ENCODE data around the gene C4orf50. TPM values are rescaled to one million over a fixed set of nuclear protein-coding genes. Genes with fewer than 3 reads are reported as not detected.
A peak's percentile ranks its signal among the peaks of the same experiment; 100 is the strongest.

Gene C4orf50
- total and polyA plus RNA-seq, 4 experiments from 2014 or later, result 0.02 to 0.26 (median 0.25) TPM; not detected in 1

DNA sequence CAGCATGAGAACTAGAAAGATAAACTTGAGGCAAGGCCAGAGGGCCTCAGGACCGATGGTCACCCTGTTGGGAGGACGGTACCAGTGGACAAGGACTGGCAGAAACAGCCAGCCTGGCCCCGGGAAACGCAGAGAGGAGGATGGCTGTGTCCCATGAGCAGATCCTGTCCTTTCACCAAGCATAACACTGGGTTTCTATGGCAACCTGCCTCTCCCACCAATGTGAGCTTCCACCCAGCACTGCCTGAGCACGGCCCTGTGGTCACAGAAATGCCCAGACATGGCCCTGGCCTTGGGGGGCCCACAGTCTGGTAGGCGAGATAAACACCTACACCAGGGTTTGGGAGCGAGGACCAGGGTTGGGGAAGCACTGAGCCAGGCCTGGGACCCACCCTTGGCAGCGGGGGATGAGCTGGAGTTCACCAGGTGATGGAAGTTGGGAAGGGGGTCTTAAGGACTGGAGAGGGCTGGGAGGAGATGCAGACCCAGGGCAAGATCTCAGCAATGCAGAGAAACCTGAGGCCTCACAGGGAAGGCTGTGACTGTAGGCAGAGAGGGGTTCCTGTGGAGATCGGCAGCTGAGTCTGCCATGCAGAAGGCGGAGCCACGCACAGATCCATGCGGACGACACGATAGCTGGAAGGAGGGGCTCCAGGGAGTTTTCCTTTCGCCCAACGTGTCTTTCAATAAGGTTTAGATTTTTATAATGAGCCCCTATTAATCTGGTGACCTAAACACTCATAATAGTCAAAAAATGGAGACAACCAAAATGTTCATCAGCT, 92.6 kb downstream of the C4orf50 start:
- no peak overlapping the region for H3K4me3 ChIP-seq (ENCODE audit: low read length in 2 of 2)
- Mint-ChIP-seq H3K9me3 (no peaks in the 10 kb centered on the region), H3K27me3 (peaks cover 3 to 12% of the 10 kb centered on the region in 2 donors), H3K4me1 (no peaks in the 10 kb centered on the region), H3K27ac (peak overlapping the region in 1 of 7 donors; percentile 48), H3K4me3 (no peak overlapping the region), H3K36me3 (no peaks in the 10 kb centered on the region)
- ChIA-PET CTCF (ENCODE audit: partially characterized antibody) (no interaction called here), POLR2A (ENCODE audit: partially characterized antibody) (no interaction called here)
- H3K36me3 ChIP-seq (ENCODE audit: insufficient read depth, low read length), result no peaks in the 10 kb centered on the region
- no peaks in the 10 kb centered on the region for H3K9me3 ChIP-seq (ENCODE audit: control insufficient read depth in 1 of 2, low read length in 2 of 2)
- no peak overlapping the region for H3K27ac ChIP-seq (ENCODE audit: low read depth, low read length)
- H3K4me1 ChIP-seq (ENCODE audit: insufficient read depth, low read length), result no peaks in the 10 kb centered on the region
- intact Hi-C loops (cut with micrococcal nuclease), result no loop called here
- DNase-seq, result no peak
- no peaks in the 10 kb centered on the region for H3K27me3 ChIP-seq (ENCODE audit: insufficient read depth, low read length)

DNA sequence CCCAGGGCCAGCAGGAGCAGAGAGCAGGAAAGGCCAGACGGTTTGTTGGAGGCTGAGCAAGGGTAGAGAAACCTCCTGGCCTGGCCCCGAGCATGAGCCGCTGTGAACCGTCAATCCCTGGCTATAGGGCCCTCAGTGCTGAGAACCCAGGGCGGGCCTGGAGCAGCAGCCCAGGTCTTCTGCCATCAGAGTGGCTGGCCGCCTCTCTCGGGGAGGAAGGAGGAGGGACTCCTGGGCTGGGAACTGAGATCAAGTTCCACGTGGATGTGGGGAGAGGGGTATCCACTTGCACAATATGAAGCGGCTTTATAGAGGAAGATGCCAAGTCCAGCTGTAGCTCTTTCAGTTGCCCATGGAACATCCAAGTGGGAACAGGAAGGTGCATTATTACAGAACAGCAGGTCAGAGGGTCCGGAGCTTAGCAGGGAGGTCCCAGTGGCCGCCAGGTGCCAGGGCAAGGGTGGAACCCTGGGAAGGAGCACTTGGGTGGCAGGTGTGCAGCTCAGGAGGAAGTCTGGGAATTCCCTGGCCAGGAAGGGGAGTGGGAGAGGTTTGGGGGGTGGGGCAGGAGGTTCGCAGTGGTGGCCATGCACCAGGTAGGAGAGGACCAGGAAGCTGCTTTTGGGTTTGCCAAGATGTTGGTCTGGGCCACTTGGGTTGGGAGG, 93.6 kb downstream of the C4orf50 start:
- Histone ChIP-seq H3K36me3 (ENCODE audit: insufficient read depth, low read length) (no peaks in the 10 kb centered on the region), H3K4me1 (ENCODE audit: insufficient read depth, low read length) (no peaks in the 10 kb centered on the region), H3K9me3 (ENCODE audit: control insufficient read depth in 1 of 2, low read length in 2 of 2) (no peaks in the 10 kb centered on the region), H3K4me3 (ENCODE audit: low read length in 2 of 2) (no peak overlapping the region), H3K27me3 (ENCODE audit: insufficient read depth, low read length) (no peaks in the 10 kb centered on the region), H3K27ac (ENCODE audit: low read depth, low read length) (no peak overlapping the region)
- Mint-ChIP-seq H3K27ac (no peak overlapping the region), H3K27me3 (peaks cover 6 to 12% of the 10 kb centered on the region in 2 donors), H3K4me1 (no peaks in the 10 kb centered on the region), H3K4me3 (no peak overlapping the region), H3K9me3 (no peaks in the 10 kb centered on the region), H3K36me3 (no peaks in the 10 kb centered on the region)
- intact Hi-C loops (cut with micrococcal nuclease), result no loop called here
- DNase-seq, result no peak
- ChIA-PET CTCF (ENCODE audit: partially characterized antibody) (no interaction called here), POLR2A (ENCODE audit: partially characterized antibody) (no interaction called here)

DNA sequence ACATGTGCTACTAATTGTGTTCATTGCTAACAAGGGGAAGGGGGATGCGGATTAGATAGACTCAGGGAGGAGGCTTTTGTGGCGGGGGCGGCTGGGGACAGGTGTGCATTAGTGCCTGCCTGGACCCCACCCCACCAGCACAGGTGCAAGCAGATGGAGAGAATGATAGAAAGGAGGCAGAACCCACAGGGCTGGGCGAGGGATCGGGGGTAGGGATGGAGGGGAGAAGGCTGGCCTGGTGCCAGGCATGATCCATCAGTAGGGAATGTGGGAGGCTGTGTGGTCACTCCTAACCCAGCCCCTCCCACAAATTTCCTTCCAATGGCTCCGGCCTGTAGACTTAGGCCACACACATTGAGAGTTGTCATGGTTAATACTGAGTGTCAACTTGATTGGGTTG, 94.9 kb downstream of the C4orf50 start:
- H3K9me3 Mint-ChIP-seq, result no peaks in the 10 kb centered on the region
- no peaks in the 10 kb centered on the region for H3K4me1 ChIP-seq (ENCODE audit: insufficient read depth, low read length)
- POLR2A ChIA-PET (ENCODE audit: partially characterized antibody), result no interaction called here
- no peaks in the 10 kb centered on the region for H3K36me3 ChIP-seq (ENCODE audit: insufficient read depth, low read length)
- no peaks in the 10 kb centered on the region for H3K4me1 Mint-ChIP-seq
- H3K4me3 Mint-ChIP-seq, result no peak overlapping the region
- DNase-seq, result no peak
- no peak overlapping the region for H3K27ac Mint-ChIP-seq
- H3K9me3 ChIP-seq (ENCODE audit: control insufficient read depth in 1 of 2, low read length in 2 of 2), result no peaks in the 10 kb centered on the region
- H3K36me3 Mint-ChIP-seq, result no peaks in the 10 kb centered on the region
- CTCF ChIA-PET (ENCODE audit: partially characterized antibody), result no interaction called here
- no peak overlapping the region for H3K27ac ChIP-seq (ENCODE audit: low read depth, low read length)
- H3K27me3 Mint-ChIP-seq, result peaks cover 6 to 9% of the 10 kb centered on the region in 2 donors
- no peak overlapping the region for H3K4me3 ChIP-seq (ENCODE audit: low read length in 2 of 2)
- H3K27me3 ChIP-seq (ENCODE audit: insufficient read depth, low read length), result no peaks in the 10 kb centered on the region
- intact Hi-C loops (cut with micrococcal nuclease), result no loop called here

DNA sequence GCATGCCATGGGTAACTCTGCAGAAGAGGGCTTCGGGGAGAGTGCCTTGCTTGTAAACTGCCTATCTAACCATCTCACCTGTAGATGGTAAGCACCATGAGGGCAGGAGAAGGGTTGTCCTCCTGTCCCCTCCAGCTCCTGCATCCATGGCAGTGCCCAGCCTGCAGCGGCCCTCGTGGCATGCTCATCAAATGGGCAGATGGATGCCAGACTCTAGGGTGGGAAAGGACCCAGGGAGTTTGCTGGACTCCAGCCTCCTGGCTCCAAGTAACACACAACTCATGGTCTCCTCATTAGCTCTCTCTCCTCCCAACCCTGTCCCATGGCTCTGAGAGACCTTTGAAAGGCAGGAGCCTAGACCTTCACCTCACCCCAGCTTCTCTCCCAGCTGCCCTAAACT, 95.7 kb downstream of the C4orf50 start:
- no peak for DNase-seq
- ChIA-PET CTCF (ENCODE audit: partially characterized antibody) (no interaction called here), POLR2A (ENCODE audit: partially characterized antibody) (no interaction called here)
- H3K36me3 ChIP-seq (ENCODE audit: insufficient read depth, low read length), result no peaks in the 10 kb centered on the region
- H3K4me1 ChIP-seq (ENCODE audit: insufficient read depth, low read length), result no peaks in the 10 kb centered on the region
- H3K9me3 ChIP-seq (ENCODE audit: control insufficient read depth in 1 of 2, low read length in 2 of 2), result no peaks in the 10 kb centered on the region
- H3K4me3 ChIP-seq (ENCODE audit: low read length in 2 of 2), result no peak overlapping the region
- Mint-ChIP-seq H3K4me1 (no peaks in the 10 kb centered on the region), H3K9me3 (no peaks in the 10 kb centered on the region), H3K36me3 (no peaks in the 10 kb centered on the region), H3K4me3 (no peak overlapping the region), H3K27me3 (peaks cover 7 to 8% of the 10 kb centered on the region in 2 donors), H3K27ac (no peak overlapping the region)
- H3K27ac ChIP-seq (ENCODE audit: low read depth, low read length), result no peak overlapping the region
- intact Hi-C loops (cut with micrococcal nuclease), result no loop called here
- H3K27me3 ChIP-seq (ENCODE audit: insufficient read depth, low read length), result no peaks in the 10 kb centered on the region

DNA sequence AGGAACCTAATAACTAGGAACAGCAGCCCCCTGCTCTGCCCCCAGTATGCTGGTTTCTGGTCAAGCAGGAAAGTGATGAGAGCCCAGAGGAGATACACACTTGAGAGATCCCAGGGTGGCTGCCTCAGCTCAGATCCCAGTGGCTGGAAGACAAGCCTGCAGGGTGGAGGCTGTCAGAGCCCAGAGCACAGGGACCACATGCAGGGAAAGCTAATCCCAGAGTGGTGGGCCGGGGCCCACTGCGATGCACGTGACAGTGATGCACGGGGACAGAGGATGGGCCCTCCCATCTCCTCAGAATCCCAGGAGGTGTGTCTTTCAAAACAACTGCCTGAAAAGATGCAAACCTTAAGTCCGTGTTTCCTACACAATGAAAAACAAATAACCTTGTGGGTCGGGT, 96.2 kb downstream of the C4orf50 start:
- POLR2A ChIA-PET (ENCODE audit: partially characterized antibody), result no interaction called here
- Histone ChIP-seq H3K4me3 (ENCODE audit: low read length in 2 of 2) (no peak overlapping the region), H3K9me3 (ENCODE audit: control insufficient read depth in 1 of 2, low read length in 2 of 2) (no peaks in the 10 kb centered on the region), H3K27ac (ENCODE audit: low read depth, low read length) (no peak overlapping the region), H3K27me3 (ENCODE audit: insufficient read depth, low read length) (no peaks in the 10 kb centered on the region), H3K4me1 (ENCODE audit: insufficient read depth, low read length) (no peaks in the 10 kb centered on the region), H3K36me3 (ENCODE audit: insufficient read depth, low read length) (no peaks in the 10 kb centered on the region)
- peaks cover 7 to 8% of the 10 kb centered on the region in 2 donors for H3K27me3 Mint-ChIP-seq
- no peak overlapping the region for H3K27ac Mint-ChIP-seq
- intact Hi-C loops (cut with micrococcal nuclease), result no loop called here
- CTCF ChIA-PET (ENCODE audit: partially characterized antibody), result no interaction called here
- H3K4me1 Mint-ChIP-seq, result no peaks in the 10 kb centered on the region
- no peaks in the 10 kb centered on the region for H3K9me3 Mint-ChIP-seq
- no peak for DNase-seq
- no peak overlapping the region for H3K4me3 Mint-ChIP-seq
- H3K36me3 Mint-ChIP-seq, result no peaks in the 10 kb centered on the region

DNA sequence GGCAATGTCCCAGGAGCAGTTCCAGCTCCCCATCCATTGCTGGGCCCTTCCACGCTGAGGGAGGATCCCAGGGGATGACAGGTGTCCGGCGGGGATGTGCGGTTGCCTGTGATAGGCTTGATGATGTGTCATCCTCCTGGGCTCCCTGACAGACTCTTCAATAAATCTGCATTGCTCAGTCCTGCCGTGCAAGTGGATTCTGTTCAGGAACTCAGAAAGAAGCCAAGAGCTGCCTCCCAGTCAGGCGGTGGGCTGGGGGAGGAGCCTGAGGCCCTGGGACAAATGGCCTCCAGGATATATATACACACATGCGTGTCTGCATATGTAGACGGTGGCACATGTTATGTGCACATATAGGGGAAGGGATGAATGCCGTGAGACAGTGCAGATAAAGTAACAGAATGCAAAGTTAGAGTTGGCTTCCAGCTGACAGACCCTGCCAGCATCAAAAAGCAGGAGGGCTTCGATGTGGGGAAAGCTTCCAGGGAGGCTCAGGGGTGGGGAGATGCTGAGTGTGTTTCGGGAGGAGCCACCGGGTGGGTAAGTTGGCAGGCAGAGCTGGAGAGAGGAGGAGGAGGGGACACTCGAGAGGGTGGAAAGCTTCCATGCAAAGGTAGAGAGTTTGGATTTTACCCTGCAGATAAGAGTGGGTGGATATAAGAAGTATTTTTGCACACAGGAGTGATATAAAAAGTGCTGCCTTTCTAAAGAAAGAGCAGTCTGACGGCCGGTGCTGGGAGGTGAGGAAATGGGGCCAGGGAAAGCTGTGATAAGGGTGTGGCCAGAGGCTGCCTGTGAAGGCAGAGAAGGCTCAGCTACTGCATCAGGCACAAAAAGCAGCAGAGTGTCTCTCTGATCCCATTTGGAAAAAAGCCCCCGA, 96.9 kb downstream of the C4orf50 start:
- no peaks in the 10 kb centered on the region for H3K9me3 ChIP-seq (ENCODE audit: control insufficient read depth in 1 of 2, low read length in 2 of 2)
- H3K36me3 ChIP-seq (ENCODE audit: insufficient read depth, low read length), result no peaks in the 10 kb centered on the region
- H3K9me3 Mint-ChIP-seq, result no peaks in the 10 kb centered on the region
- H3K4me3 ChIP-seq (ENCODE audit: low read length in 2 of 2), result no peak overlapping the region
- H3K4me3 Mint-ChIP-seq, result no peak overlapping the region
- peaks cover 5 to 6% of the 10 kb centered on the region in 2 donors for H3K27me3 Mint-ChIP-seq
- H3K4me1 ChIP-seq (ENCODE audit: insufficient read depth, low read length), result no peaks in the 10 kb centered on the region
- H3K27ac ChIP-seq (ENCODE audit: low read depth, low read length), result no peak overlapping the region
- DNase-seq, result no peak
- no peaks in the 10 kb centered on the region for H3K27me3 ChIP-seq (ENCODE audit: insufficient read depth, low read length)
- H3K36me3 Mint-ChIP-seq, result no peaks in the 10 kb centered on the region
- ChIA-PET CTCF (ENCODE audit: partially characterized antibody) (no interaction called here), POLR2A (ENCODE audit: partially characterized antibody) (no interaction called here)
- H3K27ac Mint-ChIP-seq, result no peak overlapping the region
- intact Hi-C loops (cut with micrococcal nuclease), result no loop called here
- no peaks in the 10 kb centered on the region for H3K4me1 Mint-ChIP-seq

DNA sequence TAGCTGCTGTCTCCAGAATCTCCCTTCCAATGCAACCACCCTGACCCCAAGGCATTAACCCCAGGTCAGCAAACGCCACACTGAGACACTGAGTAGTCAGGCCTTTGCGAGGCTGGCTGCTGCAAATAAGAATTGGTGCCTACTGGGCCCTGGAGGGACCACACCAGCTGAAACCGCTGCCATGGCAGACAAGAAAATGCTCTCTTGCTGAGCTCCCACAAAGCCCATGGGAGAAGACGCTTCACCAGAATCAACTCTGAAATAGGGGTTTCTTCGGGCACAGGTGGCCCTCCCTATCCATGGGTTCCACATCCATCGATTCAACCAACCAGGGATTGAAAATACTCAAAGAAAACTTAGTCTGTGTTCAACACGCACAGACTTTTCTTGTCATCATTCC, 98.7 kb downstream of the C4orf50 start:
- H3K9me3 Mint-ChIP-seq, result peaks cover 0 to 3% (median 0%) of the 10 kb centered on the region in 8 donors
- no peak overlapping the region for H3K27ac Mint-ChIP-seq
- POLR2A ChIA-PET (ENCODE audit: partially characterized antibody), result no interaction called here
- H3K36me3 Mint-ChIP-seq, result no peaks in the 10 kb centered on the region
- peaks cover 5 to 8% of the 10 kb centered on the region in 2 donors for H3K27me3 Mint-ChIP-seq
- Histone ChIP-seq H3K4me3 (ENCODE audit: low read length in 2 of 2) (no peak overlapping the region), H3K27ac (ENCODE audit: low read depth, low read length) (no peak overlapping the region), H3K27me3 (ENCODE audit: insufficient read depth, low read length) (no peaks in the 10 kb centered on the region), H3K4me1 (ENCODE audit: insufficient read depth, low read length) (no peaks in the 10 kb centered on the region), H3K9me3 (ENCODE audit: control insufficient read depth in 1 of 2, low read length in 2 of 2) (no peaks in the 10 kb centered on the region), H3K36me3 (ENCODE audit: insufficient read depth, low read length) (no peaks in the 10 kb centered on the region)
- DNase-seq, result no peak
- H3K4me1 Mint-ChIP-seq, result no peaks in the 10 kb centered on the region
- intact Hi-C loops (cut with micrococcal nuclease), result no loop called here
- CTCF ChIA-PET (ENCODE audit: partially characterized antibody), result no interaction called here
- H3K4me3 Mint-ChIP-seq, result no peak overlapping the region
